BLaER1 (cell line): Measurements from ENCODE around the gene SORCS1.

ENCODE experiments used
- H3K27ac ChIP-seq: shearing (Covaris generic); formaldehyde crosslinking; 2 replicates; pipeline ENCODE4 v1.8.1; 2022
- H3K27me3 ChIP-seq: shearing (Covaris generic); formaldehyde crosslinking; 2 replicates; pipeline ENCODE4 v1.8.1; 2022
- H3K36me3 ChIP-seq: shearing (Covaris generic); formaldehyde crosslinking; 2 replicates; pipeline ENCODE4 v1.8.1; 2022
- H3K4me1 ChIP-seq: shearing (Covaris generic); formaldehyde crosslinking; 2 replicates; pipeline ENCODE4 v1.8.1; 2022
- H3K4me2 ChIP-seq: shearing (Covaris generic); formaldehyde crosslinking; 2 replicates; pipeline ENCODE4 v1.8.1; 2022
- H3K4me3 ChIP-seq: shearing (Covaris generic); formaldehyde crosslinking; 2 replicates; pipeline ENCODE4 v1.8.1; 2022
- H3K9ac ChIP-seq: shearing (Covaris generic); formaldehyde crosslinking; 2 replicates; pipeline ENCODE4 v1.8.1; 2022
- H3K9me3 ChIP-seq: shearing (Covaris generic); formaldehyde crosslinking; 2 replicates; pipeline ENCODE4 v1.8.1; 2022
- H4K20me1 ChIP-seq: shearing (Covaris generic); formaldehyde crosslinking; 2 replicates; pipeline ENCODE4 v1.8.1; 2022
- Cebpa-rat ChIP-seq: shearing (Covaris generic); IDR thresholded peaks from 2 replicates; pipeline ENCODE4 v1.8.1; 2022

Gene SORCS1

DNA sequence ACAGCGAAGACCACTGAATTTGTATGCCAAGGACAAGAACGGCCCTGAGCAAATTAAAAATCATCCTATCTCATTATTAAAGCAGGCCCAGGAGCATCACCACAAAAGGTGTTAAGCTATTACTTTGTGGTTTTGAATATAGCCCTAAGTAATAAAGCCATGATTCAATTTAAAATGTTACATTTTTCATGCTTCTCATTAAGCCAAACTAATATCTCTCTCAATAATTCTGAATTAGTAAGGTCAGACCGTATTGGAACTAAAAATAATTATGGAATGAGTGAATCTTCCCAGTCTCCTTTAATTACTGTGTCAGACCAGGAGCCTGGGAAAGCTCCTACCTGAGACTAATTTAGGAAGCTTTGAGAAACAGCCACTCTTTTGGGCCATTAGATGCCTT lies 162.4 kb downstream of the SORCS1 start:
- no peak for TF ChIP-seq Cebpa-rat
- no peak overlapping the region for H3K9ac ChIP-seq
- H3K27ac ChIP-seq = no peak overlapping the region
- H4K20me1 ChIP-seq = no peaks in the 10 kb centered on the region
- H3K4me3 ChIP-seq = no peak overlapping the region
- H3K9me3 ChIP-seq = peaks cover 3% of the 10 kb centered on the region; the same call in 1 of the 2 replicates
- no peak overlapping the region for H3K4me2 ChIP-seq
- H3K4me1 ChIP-seq = peaks cover 13% of the 10 kb centered on the region; the same call in 1 of the 2 replicates
- H3K27me3 ChIP-seq = no peaks in the 10 kb centered on the region
- H3K36me3 ChIP-seq = no peaks in the 10 kb centered on the region

DNA sequence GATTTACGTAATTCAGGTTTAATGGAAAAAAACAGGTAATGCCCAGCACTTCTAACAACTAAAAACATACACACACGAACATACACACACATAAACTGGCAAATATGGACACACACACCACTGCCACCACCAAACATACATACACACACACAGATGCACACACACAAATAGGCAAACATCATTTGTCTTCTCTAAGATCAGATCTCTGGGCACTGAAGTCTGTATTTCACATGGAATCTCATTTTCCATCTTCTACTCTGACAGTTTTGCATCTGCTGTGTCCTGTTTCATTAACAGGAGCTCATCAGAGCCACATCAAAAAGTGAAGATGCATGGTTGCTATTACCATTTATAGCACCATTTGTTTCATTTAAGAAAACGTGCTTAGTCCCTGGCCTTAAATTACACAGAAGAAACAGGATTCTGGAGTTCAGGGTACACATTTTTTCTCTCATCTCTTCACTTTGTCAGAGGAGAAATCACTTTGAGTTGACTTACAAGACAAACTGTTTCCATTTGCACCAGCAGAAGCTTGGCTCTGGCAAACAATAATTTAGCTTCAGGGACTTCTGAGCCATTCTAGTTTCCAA lies 165.3 kb downstream of the SORCS1 start:
- no peak for TF ChIP-seq Cebpa-rat
- Histone ChIP-seq H3K36me3 (no peaks in the 10 kb centered on the region), H3K4me3 (no peak overlapping the region), H3K9me3 (no peaks in the 10 kb centered on the region), H4K20me1 (no peaks in the 10 kb centered on the region), H3K4me2 (peak overlapping the region; percentile 30), H3K4me1 (peaks cover 13% of the 10 kb centered on the region; the same call in 1 of the 2 replicates), H3K27me3 (no peaks in the 10 kb centered on the region), H3K9ac (no peak overlapping the region), H3K27ac (no peak overlapping the region)

DNA sequence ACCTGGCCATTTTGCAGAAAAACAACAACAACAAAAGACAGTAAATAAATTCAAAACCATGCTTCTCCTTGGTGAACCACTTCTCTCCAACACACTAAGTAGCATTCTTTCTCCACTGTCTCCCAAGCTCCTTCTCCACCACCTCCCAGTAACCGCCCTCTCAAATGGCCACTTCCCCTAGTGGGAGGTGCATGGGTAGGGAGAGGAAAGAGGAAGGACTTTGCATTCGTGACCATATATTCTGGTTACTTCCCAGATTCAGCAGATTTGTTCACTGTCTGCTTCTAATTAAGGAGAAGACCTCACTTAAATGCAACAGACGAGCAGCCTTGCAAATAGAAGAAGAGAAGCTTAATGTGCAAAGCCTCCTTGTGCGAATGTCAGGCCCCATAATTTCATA lies 166.8 kb downstream of the SORCS1 start:
- Histone ChIP-seq H4K20me1 (no peaks in the 10 kb centered on the region), H3K9ac (no peak overlapping the region), H3K4me2 (no peak overlapping the region), H3K4me3 (no peak overlapping the region), H3K9me3 (no peaks in the 10 kb centered on the region), H3K27ac (no peak overlapping the region), H3K36me3 (no peaks in the 10 kb centered on the region), H3K27me3 (no peaks in the 10 kb centered on the region), H3K4me1 (peaks cover 13% of the 10 kb centered on the region; the same call in 1 of the 2 replicates)
- TF ChIP-seq Cebpa-rat = no peak

DNA sequence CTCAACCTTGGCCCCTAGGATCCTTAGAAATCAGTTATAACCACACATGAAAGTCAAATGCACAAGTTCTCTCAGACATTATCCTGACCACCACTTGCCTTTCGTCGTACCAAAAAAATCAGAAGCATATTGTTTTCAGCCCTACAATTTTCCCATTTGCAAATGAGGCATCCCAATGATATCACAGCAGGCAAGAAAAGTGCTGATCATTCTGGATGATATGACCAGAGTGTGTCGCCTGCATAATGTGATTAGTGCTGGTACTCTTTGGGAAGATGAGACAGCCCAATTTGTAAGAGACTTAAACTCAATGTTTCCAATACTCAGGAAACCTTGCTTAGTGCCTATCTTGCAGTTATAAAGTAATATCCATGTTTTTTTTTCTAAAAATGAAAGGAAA lies 168.0 kb downstream of the SORCS1 start:
- Histone ChIP-seq H3K27me3 (no peaks in the 10 kb centered on the region), H4K20me1 (no peaks in the 10 kb centered on the region), H3K9me3 (no peaks in the 10 kb centered on the region), H3K4me2 (no peak overlapping the region), H3K4me1 (peaks cover 18% of the 10 kb centered on the region), H3K36me3 (no peaks in the 10 kb centered on the region), H3K9ac (no peak overlapping the region), H3K4me3 (no peak overlapping the region), H3K27ac (no peak overlapping the region)
- TF ChIP-seq Cebpa-rat = no peak

DNA sequence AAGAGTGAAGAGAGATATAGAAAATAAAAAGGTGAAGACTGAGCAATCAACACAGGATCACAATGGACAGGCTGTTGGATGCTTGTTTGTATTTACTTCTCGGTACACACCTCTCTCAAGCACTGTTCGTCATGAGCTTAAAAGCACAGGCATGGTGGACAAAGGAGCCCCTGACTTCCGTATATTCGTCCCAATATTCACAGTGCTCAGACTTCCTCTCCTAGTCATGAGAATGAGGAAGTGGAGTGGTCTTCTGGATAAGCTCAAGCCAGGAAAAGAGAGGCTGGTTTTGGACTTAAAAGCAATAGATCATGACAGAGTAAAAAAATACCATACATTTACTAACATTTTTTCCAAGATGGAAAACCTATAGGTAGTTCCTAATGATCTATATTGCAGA lies 172.5 kb downstream of the SORCS1 start:
- no peak overlapping the region for H3K27ac ChIP-seq
- H3K27me3 ChIP-seq = no peaks in the 10 kb centered on the region

DNA sequence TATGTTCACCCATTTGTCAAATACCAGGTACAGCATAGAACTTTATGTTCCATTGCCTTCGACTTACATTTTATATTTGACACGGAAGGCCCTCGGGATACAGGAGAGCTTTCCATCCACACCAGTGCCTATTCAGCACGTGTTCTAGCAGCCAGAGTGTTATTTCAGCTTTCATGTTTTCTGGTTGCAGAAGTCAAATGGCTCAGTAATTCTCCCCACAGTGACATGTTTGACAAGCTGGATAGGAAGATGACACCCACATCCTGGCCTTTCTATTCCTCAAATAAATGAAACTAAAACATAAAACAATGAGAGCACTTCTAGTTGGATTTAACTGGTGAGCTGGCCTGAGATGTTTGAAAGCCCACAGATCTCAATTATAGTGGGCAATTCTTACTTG lies 173.4 kb downstream of the SORCS1 start:
- peaks cover 15% of the 10 kb centered on the region for H3K4me1 ChIP-seq
- no peak overlapping the region for H3K4me3 ChIP-seq
- H3K27me3 ChIP-seq = no peaks in the 10 kb centered on the region
- TF ChIP-seq Cebpa-rat = no peak
- H3K4me2 ChIP-seq = peak overlapping the region; percentile 33
- no peaks in the 10 kb centered on the region for H3K9me3 ChIP-seq
- no peaks in the 10 kb centered on the region for H4K20me1 ChIP-seq
- no peak overlapping the region for H3K27ac ChIP-seq
- H3K36me3 ChIP-seq = no peaks in the 10 kb centered on the region
- H3K9ac ChIP-seq = no peak overlapping the region

More for the DNA sequence above, 172.5 kb downstream of the SORCS1 start:
- H3K4me3 ChIP-seq = no peak overlapping the region
- TF ChIP-seq Cebpa-rat = no peak
- H3K9ac ChIP-seq = no peak overlapping the region
- H3K4me1 ChIP-seq = peaks cover 15% of the 10 kb centered on the region
- no peak overlapping the region for H3K4me2 ChIP-seq
- H3K9me3 ChIP-seq = no peaks in the 10 kb centered on the region
- H3K36me3 ChIP-seq = no peaks in the 10 kb centered on the region
- H4K20me1 ChIP-seq = no peaks in the 10 kb centered on the region

DNA sequence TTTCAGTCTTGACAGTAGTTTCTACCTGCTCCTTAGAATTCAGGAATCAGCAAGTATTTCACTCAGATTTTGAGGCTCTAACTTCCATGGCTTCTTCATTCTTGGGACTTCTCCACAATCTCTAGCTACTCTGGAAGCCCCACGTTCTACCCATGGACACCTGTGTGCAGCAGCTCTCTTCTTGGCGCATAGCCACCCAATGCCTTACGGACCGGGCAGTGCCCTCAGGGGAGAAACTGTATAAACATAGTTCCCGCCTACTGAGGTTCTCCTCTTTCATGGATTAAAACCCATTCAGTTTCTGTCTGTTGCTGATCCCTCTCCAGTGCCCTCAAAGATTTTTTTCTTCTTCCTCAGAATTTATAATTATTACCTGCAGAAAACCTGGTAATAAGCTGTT lies 177.1 kb downstream of the SORCS1 start:
- no peaks in the 10 kb centered on the region for H4K20me1 ChIP-seq
- no peaks in the 10 kb centered on the region for H3K9me3 ChIP-seq
- H3K9ac ChIP-seq = no peak overlapping the region
- no peak for TF ChIP-seq Cebpa-rat
- H3K36me3 ChIP-seq = no peaks in the 10 kb centered on the region
- no peak overlapping the region for H3K27ac ChIP-seq
- no peaks in the 10 kb centered on the region for H3K27me3 ChIP-seq
- no peak overlapping the region for H3K4me2 ChIP-seq
- H3K4me3 ChIP-seq = no peak overlapping the region
- H3K4me1 ChIP-seq = peaks cover 15% of the 10 kb centered on the region

DNA sequence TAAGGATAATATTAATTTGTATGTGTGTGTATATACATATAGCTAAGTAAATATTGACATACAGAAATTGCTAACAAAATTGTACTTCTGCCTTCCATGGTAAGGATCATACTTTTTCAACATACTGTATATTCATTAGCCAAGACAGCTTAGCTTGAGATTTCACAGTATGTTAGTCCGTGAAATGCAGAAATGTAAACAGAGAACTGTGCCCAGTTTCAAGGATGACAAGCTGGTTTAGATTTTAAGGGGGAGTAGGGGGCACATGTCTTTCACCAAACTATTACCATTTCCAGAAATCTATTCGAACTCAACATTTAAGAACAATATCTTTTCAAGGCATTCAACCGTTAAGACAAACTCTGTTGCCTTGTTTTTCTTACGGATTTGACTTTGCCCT lies 182.2 kb downstream of the SORCS1 start:
- Histone ChIP-seq H3K9me3 (no peaks in the 10 kb centered on the region), H3K36me3 (no peaks in the 10 kb centered on the region), H3K27me3 (no peaks in the 10 kb centered on the region), H3K9ac (no peak overlapping the region), H3K4me3 (no peak overlapping the region), H3K4me1 (peaks cover 22% of the 10 kb centered on the region), H3K4me2 (no peak overlapping the region), H4K20me1 (no peaks in the 10 kb centered on the region), H3K27ac (no peak overlapping the region)
- TF ChIP-seq Cebpa-rat = no peak

DNA sequence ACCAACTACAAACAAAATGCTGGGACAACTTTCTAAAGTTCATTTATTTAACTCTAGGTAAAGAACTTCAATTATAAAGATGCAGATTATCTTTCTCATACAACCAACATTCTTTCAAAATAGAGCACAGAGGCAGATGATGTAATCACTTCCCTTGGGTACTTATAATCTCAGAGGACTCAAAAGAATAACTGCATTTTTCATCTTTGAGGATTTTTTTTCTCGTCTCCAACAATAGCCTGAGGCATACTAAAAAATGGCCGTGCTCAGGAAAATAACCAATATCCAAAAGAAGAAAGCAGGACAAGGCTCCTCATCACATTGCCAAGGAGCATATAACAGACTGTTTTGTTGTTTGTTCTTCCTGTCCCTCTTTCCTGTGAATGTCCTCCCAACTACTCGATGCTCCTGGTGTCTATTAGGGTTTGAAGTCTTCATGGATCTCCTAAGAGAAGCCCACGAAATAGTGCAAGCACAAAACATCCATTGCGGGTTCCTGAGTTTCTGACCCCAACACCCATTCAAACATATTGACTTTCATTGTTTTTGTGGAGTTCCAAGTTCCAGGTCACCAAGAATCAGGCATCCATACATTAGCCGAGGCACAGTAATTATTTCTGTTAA lies 182.9 kb downstream of the SORCS1 start:
- Histone ChIP-seq H3K4me1 (peaks cover 22% of the 10 kb centered on the region), H3K9me3 (no peaks in the 10 kb centered on the region), H3K4me2 (peak overlapping the region; percentile 58), H3K9ac (no peak overlapping the region), H3K27me3 (no peaks in the 10 kb centered on the region), H3K36me3 (no peaks in the 10 kb centered on the region), H4K20me1 (no peaks in the 10 kb centered on the region), H3K4me3 (no peak overlapping the region), H3K27ac (no peak overlapping the region)
- no peak for TF ChIP-seq Cebpa-rat

DNA sequence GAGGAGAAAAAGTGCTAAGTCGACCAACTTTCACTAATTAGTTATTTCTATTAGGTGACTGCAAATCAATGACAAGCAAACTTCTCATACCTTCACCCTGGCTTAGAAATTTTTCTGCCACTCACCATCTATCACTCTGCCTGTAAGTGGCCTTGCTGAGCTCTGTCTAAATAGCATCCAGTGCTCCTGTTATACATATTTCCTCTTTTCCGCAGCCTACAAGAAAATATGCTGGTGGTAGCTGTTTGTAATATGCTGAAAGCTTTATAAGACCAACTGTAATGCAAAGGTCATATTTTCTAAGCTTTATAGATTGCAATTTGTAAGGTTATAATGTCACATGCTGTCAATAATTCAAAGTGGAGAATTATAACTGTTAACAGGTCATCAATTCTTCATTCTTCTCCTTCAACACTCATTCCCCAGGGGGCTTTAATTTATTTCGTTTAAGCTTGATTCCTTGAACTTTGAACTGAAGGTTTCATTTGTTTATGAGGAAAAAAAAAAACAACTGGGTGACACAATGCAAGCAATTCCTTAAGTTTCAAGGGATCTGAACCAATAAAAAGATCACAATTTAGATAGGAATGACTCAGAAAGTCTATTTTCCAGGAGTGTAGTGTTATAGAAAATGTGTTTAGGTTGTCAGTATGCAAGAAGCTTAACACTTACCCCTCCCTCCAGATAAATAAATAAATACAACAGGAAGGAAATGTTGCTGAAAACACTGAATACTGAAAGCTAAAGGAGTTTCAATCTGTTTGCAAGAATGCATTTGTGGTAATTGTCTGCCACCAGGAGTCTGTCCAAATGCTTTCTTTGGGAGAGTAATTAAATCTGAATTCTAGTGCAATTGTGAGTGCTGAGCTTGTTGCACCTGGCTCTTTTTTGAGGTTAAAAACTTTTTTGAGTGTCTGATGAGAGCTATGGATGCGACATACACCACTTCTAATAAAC lies 183.7 kb downstream of the SORCS1 start:
- no peak overlapping the region; the same call in 1 of the 2 replicates for H3K27ac ChIP-seq
- H3K9me3 ChIP-seq = no peaks in the 10 kb centered on the region
- H3K9ac ChIP-seq = no peak overlapping the region
- no peaks in the 10 kb centered on the region for H3K27me3 ChIP-seq
- H3K4me2 ChIP-seq = peak overlapping the region; percentile 58
- peaks cover 22% of the 10 kb centered on the region for H3K4me1 ChIP-seq
- no peaks in the 10 kb centered on the region for H4K20me1 ChIP-seq
- no peak overlapping the region for H3K4me3 ChIP-seq
- no peaks in the 10 kb centered on the region for H3K36me3 ChIP-seq
- TF ChIP-seq Cebpa-rat = no peak
